Inflammatory macrophage treated with lipopolysaccharide for 4 hours (primary cell): ENCODE data around the gene CYP24A1.

Experiments used
- DNase-seq: peaks from one replicate; pipeline ENCODE4 v3.0.0-alpha.2; 2020

Gene CYP24A1

DNA sequence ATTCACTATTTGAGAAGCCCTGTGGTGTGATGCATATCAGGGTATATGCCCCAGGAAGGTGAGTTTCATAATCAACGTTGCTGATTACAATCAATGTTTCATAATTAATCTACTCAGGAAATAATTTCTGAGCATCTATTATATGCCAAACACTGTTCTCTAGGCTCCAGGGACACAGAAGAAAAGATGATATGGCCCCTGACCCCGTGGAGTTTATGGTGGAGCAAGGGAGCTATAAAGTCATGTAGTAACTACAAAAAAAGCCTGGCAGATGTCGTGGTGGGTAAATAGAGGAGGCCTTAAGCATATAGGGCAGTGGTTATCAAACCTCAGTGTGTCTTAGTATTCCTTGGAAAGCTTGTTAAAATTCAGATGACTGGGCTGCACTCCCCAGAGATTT is 63.3 kb downstream of the CYP24A1 start:
- no peak for DNase-seq

- no peak for DNase-seq
These were observed 63.7 kb downstream of the CYP24A1 start for GRCh38 chr20:54110041-54110440.

- DNase-seq = no peak
These were observed 65.0 kb downstream of the CYP24A1 start for GRCh38 chr20:54108817-54109216.

DNA sequence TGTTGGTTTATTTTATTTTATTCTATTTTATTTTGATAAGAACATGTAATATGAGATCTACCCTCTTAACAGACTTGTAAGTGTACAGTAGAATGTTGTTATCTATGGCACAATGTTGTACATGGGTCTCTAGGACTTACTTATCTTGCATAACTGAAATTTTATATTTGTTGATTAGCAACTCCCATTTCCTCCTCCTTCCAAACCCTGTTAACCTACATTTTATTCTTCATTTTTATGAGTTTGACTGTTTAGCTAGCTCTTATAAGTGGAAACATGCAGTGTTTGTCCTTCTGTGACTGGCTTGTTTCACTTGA is 65.5 kb downstream of the CYP24A1 start:
- no peak for DNase-seq

GRCh38 chr20:54107600-54108325 is 66.0 kb downstream of the CYP24A1 start:
- no peak for DNase-seq

GRCh38 chr20:54107181-54107580 is 66.6 kb downstream of the CYP24A1 start:
- no peak for DNase-seq

- no peak for DNase-seq
These were observed 67.6 kb downstream of the CYP24A1 start for GRCh38 chr20:54106162-54106561.

DNA sequence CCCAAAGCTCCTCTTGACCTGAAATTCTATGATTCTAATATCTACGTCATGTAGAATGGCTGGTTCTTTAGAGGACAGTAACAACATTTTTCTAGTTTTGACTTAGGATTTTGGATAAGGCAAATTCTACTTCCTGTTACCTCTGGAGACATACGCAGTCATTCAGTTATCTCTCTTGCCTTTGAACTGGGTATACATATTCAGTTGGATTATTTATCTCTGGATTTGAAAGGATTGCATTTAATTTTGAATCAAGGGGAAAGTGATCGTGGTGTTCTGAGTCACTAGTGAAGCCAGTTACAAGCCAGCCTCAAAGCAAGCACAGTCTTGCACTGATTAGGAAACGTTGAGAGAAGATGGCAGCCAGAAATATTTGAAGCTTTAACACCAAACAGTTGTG is 68.1 kb downstream of the CYP24A1 start:
- no peak for DNase-seq

- DNase-seq = no peak
These were observed 69.0 kb downstream of the CYP24A1 start for GRCh38 chr20:54104781-54105180.

DNA sequence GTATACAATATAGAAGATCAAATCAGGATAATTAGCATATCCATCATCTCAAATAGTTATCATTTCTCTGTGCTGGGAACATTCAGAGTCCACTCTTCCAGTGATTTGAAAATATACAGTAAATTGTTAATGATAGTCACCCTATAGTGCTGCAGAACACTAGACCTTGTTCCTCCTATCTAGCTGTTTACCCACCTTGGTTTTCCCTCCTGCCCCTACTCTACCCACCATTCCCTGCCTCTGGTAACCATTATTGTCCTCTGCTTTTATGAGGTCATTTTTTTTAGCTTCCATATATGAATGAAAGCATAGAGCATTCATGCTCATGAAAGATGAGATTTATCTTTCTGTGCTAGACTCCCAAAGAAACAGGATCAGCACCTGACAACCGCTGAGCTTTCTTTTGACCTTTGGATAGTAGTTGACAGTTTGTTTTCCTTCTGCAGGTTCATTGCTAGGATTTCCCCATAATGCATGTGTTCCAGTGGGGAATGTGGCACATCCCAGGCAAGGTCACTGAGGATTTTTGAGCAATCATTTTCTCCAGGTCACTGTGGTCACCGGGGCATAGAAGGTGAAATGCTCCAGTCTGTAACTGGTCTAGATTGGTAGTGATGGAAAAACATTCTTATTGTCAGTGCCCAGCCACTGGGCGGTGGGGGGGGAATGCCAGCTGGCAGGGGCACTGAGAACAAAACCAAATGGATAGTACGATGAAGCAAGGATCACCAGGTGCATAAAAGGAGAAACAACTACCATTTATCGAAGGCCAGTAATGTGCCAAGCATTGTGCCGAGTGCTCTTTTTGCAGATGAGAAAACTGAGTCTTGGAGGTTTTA is 69.8 kb downstream of the CYP24A1 start:
- DNase-seq = no peak
